ENCODE measurements around the gene OR5A1.

- TF ChIP-seq CTCF (IDR thresholded peaks at IDR 0.05 in 8 of 11, conservative IDR thresholded peaks at IDR 0.05 in 3 of 11) (no peak), POLR2AphosphoS5 (IDR thresholded peaks at IDR 0.05) (no peak), POLR2A (IDR thresholded peaks at IDR 0.05) (no peak)
Observed at GRCh38 chr11:59459916-59460315, 23.6 kb downstream of the OR5A1 start.

Data from spleen (tissue), 7 donors.